ENCODE results near the gene DTX1.

- TF ChIP-seq CTCF (optimal IDR thresholded peaks at IDR 0.05 in 1 of 3, IDR thresholded peaks at IDR 0.05 in 1 of 3, conservative IDR thresholded peaks at IDR 0.05 in 1 of 3; ENCODE audit: extremely low read depth in 1 of 3, insufficient read depth in 2 of 3, low read length in 3 of 3) (no peak), EZH2 (IDR thresholded peaks at IDR 0.05; ENCODE audit: low read length) (no peak)
Measured at GRCh38 chr12:113022563-113023297, 33.8 kb upstream of the DTX1 start.

All from keratinocyte (primary cell).